NCI-H446 (cell line): ENCODE results near the gene ST7.
A peak's percentile ranks its signal among the peaks of the same experiment; 100 is the strongest.

Experiments
- DNase-seq, 2 experiments: peaks; one replicate each; lab custom pipeline; 2025; lab: John Stamatoyannopoulos, UW

ST7 gene

GRCh38 chr7:117155694-117156093 is 202.4 kb downstream of the ST7 start:
- DNase-seq: no peak

DNA sequence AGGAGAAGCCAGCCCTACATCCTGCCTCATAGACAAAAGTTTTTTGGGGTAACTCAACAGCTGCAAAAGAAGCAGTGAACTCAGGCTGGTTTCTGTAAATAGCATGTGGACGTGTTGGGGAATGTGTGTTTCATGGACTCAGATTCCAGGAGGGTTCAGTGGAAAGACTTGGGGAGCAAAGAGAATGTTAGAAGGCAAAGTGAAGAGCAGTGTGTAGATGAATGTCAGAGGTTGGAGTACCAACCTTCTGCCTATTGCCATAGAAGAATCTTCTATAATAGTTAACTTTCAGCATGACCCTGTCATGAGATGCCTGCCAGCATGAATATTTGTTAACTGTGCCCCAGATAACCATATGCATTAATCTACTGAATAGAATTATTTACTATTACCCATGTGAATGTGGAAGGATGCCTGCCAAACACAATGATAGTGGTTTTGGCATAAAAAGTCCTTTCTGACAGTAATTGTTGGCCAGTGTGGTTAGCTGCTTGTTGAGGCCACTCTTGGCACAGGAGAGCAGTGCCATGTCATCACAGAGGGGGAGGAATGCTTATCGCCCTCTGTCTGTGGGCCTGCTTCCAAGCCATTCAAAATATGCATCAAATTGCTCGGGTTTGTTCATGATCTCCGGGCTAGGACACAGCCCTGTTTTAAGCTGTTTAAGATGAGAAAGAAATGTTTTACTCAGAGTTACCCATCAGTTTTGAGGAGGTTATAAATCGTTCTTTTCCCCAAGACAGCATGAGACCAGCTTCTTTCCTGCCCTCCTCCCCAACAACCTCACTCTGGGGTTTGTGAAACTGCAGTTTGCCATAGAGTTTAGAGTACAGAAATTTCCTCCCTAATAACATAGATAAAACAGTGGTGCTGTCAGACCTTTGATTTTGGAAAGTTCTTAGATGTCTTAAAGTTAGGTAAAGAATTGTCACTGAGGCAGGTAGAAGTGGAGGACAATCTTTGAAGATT is 204.2 kb downstream of the ST7 start:
- peak; percentile 61 to 73 for DNase-seq

DNA sequence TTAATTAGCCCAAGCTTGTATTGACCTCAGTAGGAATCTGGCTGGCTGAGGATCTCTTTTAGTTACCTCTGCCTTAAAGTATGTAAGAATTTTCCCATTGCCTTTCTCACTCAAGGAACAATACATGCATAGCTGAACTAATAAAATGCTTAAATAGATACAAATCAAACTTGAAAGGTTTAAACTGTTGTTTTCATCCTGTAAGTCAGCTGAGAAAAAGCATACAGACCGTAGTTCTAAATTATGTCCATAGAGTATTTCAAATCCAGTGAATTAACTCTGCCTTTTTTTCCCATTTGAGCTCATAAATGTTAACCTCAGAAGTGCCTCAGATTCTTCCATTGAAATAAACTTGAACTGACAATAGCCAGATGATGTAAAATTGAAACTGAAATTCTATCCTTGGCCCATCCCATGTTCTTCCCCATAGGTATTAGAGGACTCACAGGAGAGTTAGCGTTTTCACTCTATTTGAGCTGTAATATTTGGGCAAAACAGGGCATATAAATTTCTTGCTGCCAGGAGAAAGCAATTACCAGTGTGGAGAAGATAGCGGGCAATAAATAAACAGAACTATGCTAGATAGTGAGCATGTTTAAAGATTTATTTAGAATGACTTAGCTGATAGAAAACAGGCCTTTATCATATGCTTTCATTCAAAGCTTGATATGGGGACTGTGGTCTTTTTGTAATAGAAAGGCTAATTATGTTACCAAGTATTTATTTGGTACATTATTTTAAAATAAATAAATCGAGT is 205.8 kb downstream of the ST7 start:
- DNase-seq: no peak

GRCh38 chr7:117163101-117163500 is 209.8 kb downstream of the ST7 start:
- DNase-seq: no peak

GRCh38 chr7:117164620-117165019 is 211.3 kb downstream of the ST7 start:
- no peak for DNase-seq

GRCh38 chr7:117165656-117166055 is 212.4 kb downstream of the ST7 start:
- no peak for DNase-seq

GRCh38 chr7:117169907-117170306 is 216.6 kb downstream of the ST7 start:
- peak; percentile 54 to 76 for DNase-seq

DNA sequence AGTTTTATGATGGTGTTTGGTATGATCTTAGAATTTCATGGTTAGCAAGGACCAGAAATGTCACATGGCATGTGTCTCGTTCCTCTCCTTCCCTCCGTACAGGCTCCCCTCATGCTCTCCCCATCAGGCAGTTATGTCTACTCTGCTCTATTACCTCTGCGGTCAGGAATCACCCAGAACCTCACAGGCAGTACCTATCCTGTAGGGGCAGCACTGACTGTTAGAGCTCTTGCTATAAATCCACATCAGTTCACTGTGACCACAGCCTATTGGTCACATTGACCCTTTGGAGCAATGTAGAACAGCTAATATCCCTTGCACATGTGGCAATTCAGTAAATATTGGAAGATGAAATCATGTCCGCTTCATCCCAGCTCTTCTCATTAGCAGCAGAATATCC is 217.8 kb downstream of the ST7 start:
- DNase-seq: no peak

- DNase-seq: no peak
Measured at GRCh38 chr7:117172283-117172682, 219.0 kb downstream of the ST7 start.

DNA sequence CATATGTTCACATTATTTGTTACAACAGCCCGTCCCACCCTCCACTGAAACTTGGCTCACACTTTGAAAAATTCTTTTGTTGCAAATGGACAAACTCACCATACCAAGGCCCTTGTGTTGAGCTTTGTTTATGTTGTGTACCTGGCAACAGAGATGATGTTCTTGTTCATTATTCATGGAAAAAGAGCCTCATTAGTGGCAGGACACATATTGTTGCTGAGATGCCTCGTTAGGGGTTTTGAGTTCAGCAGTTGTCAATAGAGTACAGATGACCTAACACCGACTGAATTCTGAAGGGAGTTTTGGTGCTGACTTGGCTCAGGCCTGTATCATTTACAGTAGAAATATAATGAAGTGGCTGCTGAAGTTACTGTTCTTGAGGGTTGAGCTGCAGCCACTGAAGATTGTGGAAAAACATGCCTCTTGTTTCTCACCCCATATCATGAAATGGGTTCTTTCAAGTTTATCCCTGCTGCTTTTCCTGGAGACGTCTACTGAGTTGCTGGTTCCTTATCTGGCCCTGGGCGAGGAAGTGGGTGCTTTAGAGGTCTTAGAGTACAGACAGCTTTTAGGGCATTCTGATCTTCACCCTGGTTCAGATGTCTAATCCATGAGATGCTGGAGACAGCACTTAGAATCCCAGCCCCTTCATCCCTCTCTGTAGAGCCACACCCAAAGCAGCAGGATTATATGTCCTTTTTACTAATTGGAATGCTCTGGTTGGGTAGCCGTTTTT is 219.9 kb downstream of the ST7 start:
- DNase-seq: no peak

- no peak for DNase-seq
Measured at GRCh38 chr7:117176206-117176605, 222.9 kb downstream of the ST7 start.

GRCh38 chr7:117178600-117178999 is 225.3 kb downstream of the ST7 start:
- DNase-seq: no peak

- DNase-seq: no peak
Measured at GRCh38 chr7:117179701-117180100, 226.4 kb downstream of the ST7 start.

DNA sequence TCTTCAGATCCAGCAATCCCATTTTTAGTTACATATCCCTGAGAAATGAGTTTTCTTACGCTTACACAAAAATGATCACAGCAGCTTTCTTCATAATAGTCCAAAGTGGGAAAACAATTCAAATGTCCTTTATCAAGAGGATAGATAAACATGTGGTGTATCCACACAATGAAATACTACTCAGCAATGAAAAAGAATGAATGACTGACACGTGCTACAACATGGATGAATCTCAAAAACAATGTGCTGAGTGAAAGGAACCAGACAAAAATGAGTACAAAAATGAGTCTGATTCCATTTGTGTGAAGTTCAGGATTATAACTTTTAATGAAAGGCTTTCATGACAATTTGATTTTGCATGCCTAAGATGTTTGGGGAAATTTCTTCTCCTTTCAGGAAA is 230.4 kb downstream of the ST7 start:
- no peak for DNase-seq

DNA sequence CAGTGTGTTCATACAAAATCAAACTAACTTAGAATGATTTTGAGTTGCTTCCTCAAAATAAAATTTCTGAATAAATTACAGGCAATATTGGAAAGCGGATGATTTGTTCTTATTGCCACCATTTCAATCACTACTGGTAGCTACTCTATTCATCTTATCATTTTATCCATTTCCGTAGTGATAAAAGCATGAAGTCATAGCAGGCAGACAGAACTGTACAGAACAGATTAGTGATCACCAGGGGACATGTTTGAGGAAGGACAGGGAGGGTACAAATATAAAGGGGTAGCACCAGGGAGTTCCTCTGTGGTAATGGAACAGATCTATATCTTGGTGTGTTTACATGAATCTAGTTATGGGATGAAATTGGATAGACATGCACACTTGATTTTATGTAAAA is 231.1 kb downstream of the ST7 start:
- DNase-seq: no peak

GRCh38 chr7:117185124-117185523 is 231.8 kb downstream of the ST7 start:
- no peak for DNase-seq

- DNase-seq: no peak
Measured at GRCh38 chr7:117186218-117187010, 233.1 kb downstream of the ST7 start.

- DNase-seq: no peak
Measured at GRCh38 chr7:117188376-117188775, 235.1 kb downstream of the ST7 start.

- DNase-seq: no peak
Measured at GRCh38 chr7:117188949-117189592, 235.8 kb downstream of the ST7 start.

DNA sequence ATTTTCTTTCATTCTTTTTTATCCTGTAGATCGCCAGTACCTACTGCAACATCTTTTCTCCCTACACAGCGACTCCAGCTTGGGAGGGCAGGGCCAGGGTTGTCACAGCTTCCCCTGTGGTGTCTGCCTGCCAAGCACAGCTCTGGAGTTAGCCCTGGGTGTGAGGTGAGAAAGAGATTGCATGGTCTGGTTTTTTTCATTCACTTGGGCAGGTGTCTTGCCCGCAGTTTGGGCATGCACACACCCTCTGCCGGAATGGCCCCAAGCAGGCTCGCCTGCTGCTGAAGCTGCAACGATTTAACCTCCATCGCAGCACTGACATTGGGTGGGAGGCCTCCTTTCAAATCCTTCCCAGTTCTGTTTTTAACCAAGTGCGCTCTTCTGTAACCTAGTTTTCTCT is 236.8 kb downstream of the ST7 start:
- DNase-seq: no peak
